CD4-positive, alpha-beta T cell (primary cell): ENCODE results near the gene CPED1. TPM values are rescaled to one million over a fixed set of nuclear protein-coding genes. Genes with fewer than 3 reads are reported as not detected.

Source experiments
- ATAC-seq: fragments of 200-7000 bp; cut with Tn5 transposase; one replicate; pipeline ENCODE4 v1.10.0; 2022; ENCODE audit warnings: mild to moderate bottlenecking; ENCODE audit not compliant: poor library complexity
- CTCF ChIA-PET: fragments of 350-600 bp; sonication (Branson Sonifier 250); formaldehyde crosslinking; loops from one replicate; lab custom pipeline; 2021; ENCODE audit warnings: antibody characterized with exemption, inconsistent platforms; lab: Charles Lee
- POLR2A ChIA-PET: fragments of 350-600 bp; sonication (Branson Sonifier 250); formaldehyde crosslinking; loops from one replicate; lab custom pipeline; 2021; ENCODE audit warnings: antibody characterized with exemption, inconsistent platforms; lab: Charles Lee
- DNase-seq, 14 experiments: peaks; one replicate each; pipeline ENCODE4 v3.0.0-alpha.2; 2013 to 2020; ENCODE audit warnings: mixed read lengths in 2 of 14
- H3K27ac ChIP-seq, 2 donors: one replicate each; pipeline versions ENCODE4 v1.5.1 to v1.7.0; 2013; ENCODE audit warnings: low read length in 2 of 2, low read depth in 1 of 2, mild to moderate bottlenecking in 1 of 2
- H3K27me3 ChIP-seq, 2 experiments: 1 replicate in 1 of 2; 2 replicates in 1 of 2; pipeline versions ENCODE4 v1.6.1 to v1.7.0; 2013; ENCODE audit warnings: low read length in 2 of 2, control low read depth in 1 of 2, mild to moderate bottlenecking in 1 of 2, moderate library complexity in 1 of 2; ENCODE audit not compliant: insufficient read depth in 2 of 2, control insufficient read depth in 1 of 2
- H3K36me3 ChIP-seq: one replicate; pipeline ENCODE4 v1.6.1; 2013; ENCODE audit warnings: low read length, control low read depth; ENCODE audit not compliant: insufficient read depth
- H3K4me1 ChIP-seq: one replicate; pipeline ENCODE4 v1.6.1; 2013; ENCODE audit warnings: low read length, control low read depth; ENCODE audit not compliant: insufficient read depth
- H3K4me3 ChIP-seq: one replicate; pipeline ENCODE4 v1.5.1; 2013; ENCODE audit warnings: mild to moderate bottlenecking, low read length, moderate library complexity
- H3K9me3 ChIP-seq, 2 experiments: 1 replicate in 1 of 2; 2 replicates in 1 of 2; pipeline versions ENCODE4 v1.6.1 to v1.7.0; 2013; ENCODE audit warnings: low read length in 2 of 2, mild to moderate bottlenecking in 2 of 2, control low read depth in 1 of 2, moderate library complexity in 1 of 2; ENCODE audit not compliant: control insufficient read depth in 1 of 2, insufficient read depth in 1 of 2
- H3K27ac Mint-ChIP-seq: one replicate; pipeline ENCODE4 v1.8.0; 2020; ENCODE audit warnings: mixed read lengths
- H3K27me3 Mint-ChIP-seq: one replicate; pipeline ENCODE4 v1.8.0; 2021; ENCODE audit warnings: mixed read lengths
- H3K36me3 Mint-ChIP-seq: one replicate; pipeline ENCODE4 v1.8.0; 2021; ENCODE audit warnings: low read depth, mixed read lengths
- H3K4me1 Mint-ChIP-seq: one replicate; pipeline ENCODE4 v1.8.0; 2021; ENCODE audit warnings: low read depth, mixed read lengths
- H3K4me3 Mint-ChIP-seq: one replicate; pipeline ENCODE4 v1.8.0; 2020; ENCODE audit warnings: mild to moderate bottlenecking, mixed read lengths
- H3K9me3 Mint-ChIP-seq: one replicate; pipeline ENCODE4 v1.8.0; 2020; ENCODE audit warnings: mixed read lengths
- CTCF ChIP-seq: fragments of 200-600 bp; IDR thresholded peaks from one replicate; pipeline ENCODE4 v1.8.0; 2022; ENCODE audit warnings: antibody characterized with exemption, mild to moderate bottlenecking
- intact Hi-C, 2 experiments: fragments of 100-400 bp; cut with DNase I in 1 of 2; cut with micrococcal nuclease in 1 of 2; formaldehyde crosslinking; loops; one replicate each; pipeline versions ENCODE4 v1.15.1 to v1.9.0; 2023 to 2025; cut with DNase I, micrococcal nuclease
- total RNA-seq, 174 experiments: library from RNA in 2 of 174; stranded (reverse) in 2 of 174; gene quantifications; one replicate each; pipeline ENCODE4 v1.2.3 and lab custom pipeline; 2021 to 2026

Gene CPED1
- total RNA-seq, 2 experiments from 2014 or later: 0.08 to 0.19 TPM

- no peak for DNase-seq
- POLR2A ChIA-PET: no interaction called here
- no peak for ATAC-seq
- Mint-ChIP-seq H3K4me1 (no peaks in the 10 kb centered on the region), H3K27ac (no peak overlapping the region), H3K4me3 (no peak overlapping the region), H3K9me3 (no peaks in the 10 kb centered on the region), H3K27me3 (peaks cover 12% of the 10 kb centered on the region), H3K36me3 (no peaks in the 10 kb centered on the region)
- Histone ChIP-seq H3K4me3 (no peak overlapping the region), H3K4me1 (no peaks in the 10 kb centered on the region), H3K27me3 (no peaks in the 10 kb centered on the region), H3K9me3 (no peaks in the 10 kb centered on the region), H3K36me3 (no peaks in the 10 kb centered on the region), H3K27ac (no peak overlapping the region)
- no peak for TF ChIP-seq CTCF
- CTCF ChIA-PET: interaction anchor here (0.7 to 1.2 kb wide), 2 partner anchors 10 to 46 kb away, joined by 3 read pairs; no protein-coding TSS in a partner anchor
- intact Hi-C loops: no loop called here
Measured at GRCh38 chr7:121197455-121197854, 208.9 kb downstream of the CPED1 start.

- TF ChIP-seq CTCF: no peak
- H3K36me3 ChIP-seq: no peaks in the 10 kb centered on the region
- ATAC-seq: no peak
- H3K4me3 ChIP-seq: no peak overlapping the region
- H3K27ac Mint-ChIP-seq: no peak overlapping the region
- CTCF ChIA-PET: interaction anchor here (1.2 kb wide), 1 partner anchor 9 kb away, joined by 3 read pairs; no protein-coding TSS in a partner anchor
- H3K9me3 Mint-ChIP-seq: no peaks in the 10 kb centered on the region
- intact Hi-C loops: no loop called here
- POLR2A ChIA-PET: no interaction called here
- H3K36me3 Mint-ChIP-seq: no peaks in the 10 kb centered on the region
- H3K4me1 ChIP-seq: no peaks in the 10 kb centered on the region
- no peaks in the 10 kb centered on the region for H3K4me1 Mint-ChIP-seq
- DNase-seq: no peak
- H3K4me3 Mint-ChIP-seq: no peak overlapping the region
- no peaks in the 10 kb centered on the region for H3K9me3 ChIP-seq
- H3K27me3 ChIP-seq: no peaks in the 10 kb centered on the region
- peaks cover 12% of the 10 kb centered on the region for H3K27me3 Mint-ChIP-seq
- H3K27ac ChIP-seq: no peak overlapping the region
Measured at GRCh38 chr7:121198502-121198901, 210.0 kb downstream of the CPED1 start.

GRCh38 chr7:121202125-121202524 is 213.6 kb downstream of the CPED1 start:
- Histone ChIP-seq H3K27me3 (no peaks in the 10 kb centered on the region), H3K4me3 (no peak overlapping the region), H3K4me1 (no peaks in the 10 kb centered on the region), H3K27ac (no peak overlapping the region), H3K36me3 (no peaks in the 10 kb centered on the region), H3K9me3 (no peaks in the 10 kb centered on the region)
- Mint-ChIP-seq H3K27ac (no peak overlapping the region), H3K9me3 (no peaks in the 10 kb centered on the region), H3K36me3 (no peaks in the 10 kb centered on the region), H3K27me3 (peaks cover 12% of the 10 kb centered on the region), H3K4me3 (no peak overlapping the region), H3K4me1 (no peaks in the 10 kb centered on the region)
- ATAC-seq (no peak), DNase-seq (no peak)
- TF ChIP-seq CTCF: no peak
- ChIA-PET CTCF (no interaction called here), POLR2A (no interaction called here)
- intact Hi-C loops: no loop called here
